Neural cell (in vitro differentiated cells): Measurements from ENCODE around the gene TRABD2B.

Experiments
- CTCF ChIP-seq: fragments of 450-650 bp; IDR thresholded peaks from 2 replicates; pipeline ENCODE4 v1.5.1; 2014; ENCODE audit warnings: antibody characterized with exemption, mild to moderate bottlenecking, moderate library complexity; ENCODE audit not compliant: poor library complexity, severe bottlenecking
- EP300 ChIP-seq: fragments of 450-650 bp; conservative IDR thresholded peaks from 2 replicates; pipeline ENCODE4 v1.6.1; 2014; ENCODE audit warnings: antibody characterized with exemption, mild to moderate bottlenecking, moderate library complexity; ENCODE audit not compliant: poor library complexity, severe bottlenecking
- EZH2 ChIP-seq: fragments of 200-600, 300-800 bp; shearing (Covaris generic), sonication (generic); IDR thresholded peaks from 2 replicates; pipeline ENCODE4 v1.6.1; 2014; ENCODE audit warnings: antibody characterized with exemption, low read length, borderline replicate concordance, mild to moderate bottlenecking; ENCODE audit not compliant: insufficient read depth, poor library complexity, severe bottlenecking
- POLR2AphosphoS5 ChIP-seq: IDR thresholded peaks from 2 replicates; pipeline ENCODE4 v1.6.1; 2012
- RAD21 ChIP-seq: fragments of 450-650 bp; conservative IDR thresholded peaks from 2 replicates; pipeline ENCODE4 v1.6.1; 2014; ENCODE audit warnings: antibody characterized with exemption, mild to moderate bottlenecking, moderate library complexity
- REST ChIP-seq: IDR thresholded peaks from 2 replicates; pipeline ENCODE4 v1.6.1; 2012; ENCODE audit warnings: borderline replicate concordance
- SMC3 ChIP-seq: fragments of 450-650 bp; conservative IDR thresholded peaks from 2 replicates; pipeline ENCODE4 v1.6.1; 2014; ENCODE audit warnings: antibody characterized with exemption, mild to moderate bottlenecking, moderate library complexity; ENCODE audit not compliant: poor library complexity
- TAF1 ChIP-seq: IDR thresholded peaks from 2 replicates; pipeline ENCODE4 v1.6.1; 2012; ENCODE audit warnings: low read depth

- no peak for TF ChIP-seq POLR2AphosphoS5
- TF ChIP-seq EZH2 = no peak
- no peak for TF ChIP-seq CTCF
- TF ChIP-seq TAF1 = no peak
- TF ChIP-seq EP300 = no peak
- no peak for TF ChIP-seq RAD21
- no peak for TF ChIP-seq SMC3
- no peak for TF ChIP-seq REST
Measured at GRCh38 chr1:47810964-47811682, 186.1 kb downstream of the TRABD2B start.
